HepG2 (cell line): ENCODE measurements around the gene JAG1. TPM values are rescaled to one million over a fixed set of nuclear protein-coding genes. Genes with fewer than 3 reads are reported as not detected.

ENCODE experiments used
- ADNP ChIP-seq: sonication (generic); formaldehyde crosslinking; IDR thresholded peaks from 2 replicates; pipeline ENCODE4 v1.4.0; 2020; ENCODE audit warnings: missing genetic modification reagents
- AHR ChIP-seq: IDR thresholded peaks from 2 replicates; pipeline ENCODE4 v1.6.1; 2018; ENCODE audit warnings: missing genetic modification reagents, missing compliant biosample characterization
- FOXO1 ChIP-seq: sonication (generic); formaldehyde crosslinking; IDR thresholded peaks from 2 replicates; pipeline ENCODE4 v1.4.0; 2020; ENCODE audit warnings: missing genetic modification reagents
- FOXP1 ChIP-seq, 2 experiments: fragments of 450-650 bp in 1 of 2; IDR thresholded peaks; 2 replicates each; pipeline ENCODE4 v1.6.1; 2017 to 2018; ENCODE audit warnings: antibody characterized with exemption in 1 of 2
- RARA ChIP-seq: IDR thresholded peaks from 2 replicates; pipeline ENCODE4 v1.6.1; 2016; ENCODE audit warnings: missing genetic modification reagents, missing compliant biosample characterization
- REL ChIP-seq: sonication (generic); formaldehyde crosslinking; conservative IDR thresholded peaks from 2 replicates; pipeline ENCODE4 v1.8.0; 2022; ENCODE audit warnings: mild to moderate bottlenecking, missing genetic modification reagents, moderate library complexity
- SYNCRIP ChIP-seq: fragments of 200-400 bp; formaldehyde crosslinking; IDR thresholded peaks from 2 replicates; pipeline ENCODE4 v1.6.1; 2018; ENCODE audit warnings: mild to moderate bottlenecking, low read depth, low read length; ENCODE audit not compliant: insufficient read depth
- TBX3 ChIP-seq: fragments of 450-650 bp; IDR thresholded peaks from 2 replicates; pipeline ENCODE4 v1.6.1; 2017; ENCODE audit warnings: antibody characterized with exemption, mild to moderate bottlenecking, inconsistent platforms, borderline replicate concordance
- TSC22D2 ChIP-seq: sonication (generic); formaldehyde crosslinking; IDR thresholded peaks from 2 replicates; pipeline ENCODE4 v1.5.1; 2020; ENCODE audit warnings: missing genetic modification reagents, mild to moderate bottlenecking, borderline replicate concordance
- YY1 ChIP-seq: IDR thresholded peaks from 2 replicates; pipeline ENCODE4 v1.6.1; 2011; ENCODE audit warnings: low read length, low read depth, moderate library complexity, mild to moderate bottlenecking; ENCODE audit not compliant: insufficient read depth, insufficient replicate concordance
- ZBTB7B ChIP-seq: sonication (generic); formaldehyde crosslinking; IDR thresholded peaks from 2 replicates; pipeline ENCODE4 v1.4.0; 2020; ENCODE audit warnings: missing genetic modification reagents
- ZMYM2 ChIP-seq: sonication (generic); formaldehyde crosslinking; IDR thresholded peaks from 2 replicates; pipeline ENCODE4 v1.8.0; 2022; ENCODE audit warnings: mild to moderate bottlenecking, missing genetic modification reagents
- ZNF207 ChIP-seq: fragments of 450-650 bp; IDR thresholded peaks from 2 replicates; pipeline ENCODE4 v1.6.1; 2016; ENCODE audit warnings: antibody characterized with exemption, borderline replicate concordance
- ZNF331 ChIP-seq: sonication (generic); formaldehyde crosslinking; IDR thresholded peaks from 2 replicates; pipeline ENCODE4 v1.4.0; 2020; ENCODE audit warnings: missing genetic modification reagents
- ZSCAN31 ChIP-seq: sonication (generic); formaldehyde crosslinking; IDR thresholded peaks from 2 replicates; pipeline ENCODE4 v1.5.0; 2020; ENCODE audit warnings: low read depth, mild to moderate bottlenecking, missing genetic modification reagents
- polyA plus RNA-seq, 8 experiments: library from polyadenylated mRNA; depleted of rRNA in 3 of 8; stranded (reverse) in 7 of 8; unstranded in 1 of 8; fragments of >200 nt; fragmentation: Illumina TruSeq in 4 of 8; extraction: Trizol in 4 of 8; gene quantifications; 2 replicates each; pipeline versions ENCODE4 v1.2.1 to v1.2.3, GENCODE V29; 2011 to 2016; ENCODE audit warnings: low read depth in 4 of 8, missing spikeins in 1 of 8, mixed read lengths in 1 of 8; ENCODE audit not compliant: insufficient read depth in 1 of 8
- total RNA-seq, 5 experiments: library from RNA; depleted of rRNA; stranded (reverse); fragments of >200 nt; fragmentation: Illumina TruSeq; extraction: Trizol; gene quantifications; 2 replicates each; pipeline ENCODE4 v1.2.3, GENCODE V29; 2016; ENCODE audit warnings: low read depth in 1 of 5
- TF ChIP-seq, protein P1 (sequence below): sonication (generic); formaldehyde crosslinking; IDR thresholded peaks from 2 replicates; pipeline ENCODE4 v1.4.0; 2020; ENCODE audit warnings: missing genetic modification reagents
- TF ChIP-seq, protein P2 (sequence below): sonication (generic); formaldehyde crosslinking; IDR thresholded peaks from 2 replicates; pipeline ENCODE4 v1.5.0; 2020; ENCODE audit warnings: mild to moderate bottlenecking, missing genetic modification reagents, moderate library complexity
- TF ChIP-seq, protein P3 (sequence below): sonication (generic); formaldehyde crosslinking; IDR thresholded peaks from 2 replicates; pipeline ENCODE4 v1.8.0; 2023; ENCODE audit warnings: mild to moderate bottlenecking, missing genetic modification reagents
- TF ChIP-seq, protein P4 (sequence below): sonication (generic); formaldehyde crosslinking; IDR thresholded peaks from 2 replicates; pipeline ENCODE4 v1.4.0; 2020; ENCODE audit warnings: missing genetic modification reagents
- TF ChIP-seq, protein P5 (sequence below): sonication (generic); formaldehyde crosslinking; IDR thresholded peaks from 2 replicates; pipeline ENCODE4 v1.4.0; 2020; ENCODE audit warnings: missing genetic modification reagents; ENCODE audit errors: not compliant biosample characterization

The JAG1 gene
- total and polyA plus RNA-seq, 2 of the 13 experiments (the other 11 are each of a cell fraction or from before 2014, with no cell fraction given) = 47.1 to 56.3 TPM

DNA sequence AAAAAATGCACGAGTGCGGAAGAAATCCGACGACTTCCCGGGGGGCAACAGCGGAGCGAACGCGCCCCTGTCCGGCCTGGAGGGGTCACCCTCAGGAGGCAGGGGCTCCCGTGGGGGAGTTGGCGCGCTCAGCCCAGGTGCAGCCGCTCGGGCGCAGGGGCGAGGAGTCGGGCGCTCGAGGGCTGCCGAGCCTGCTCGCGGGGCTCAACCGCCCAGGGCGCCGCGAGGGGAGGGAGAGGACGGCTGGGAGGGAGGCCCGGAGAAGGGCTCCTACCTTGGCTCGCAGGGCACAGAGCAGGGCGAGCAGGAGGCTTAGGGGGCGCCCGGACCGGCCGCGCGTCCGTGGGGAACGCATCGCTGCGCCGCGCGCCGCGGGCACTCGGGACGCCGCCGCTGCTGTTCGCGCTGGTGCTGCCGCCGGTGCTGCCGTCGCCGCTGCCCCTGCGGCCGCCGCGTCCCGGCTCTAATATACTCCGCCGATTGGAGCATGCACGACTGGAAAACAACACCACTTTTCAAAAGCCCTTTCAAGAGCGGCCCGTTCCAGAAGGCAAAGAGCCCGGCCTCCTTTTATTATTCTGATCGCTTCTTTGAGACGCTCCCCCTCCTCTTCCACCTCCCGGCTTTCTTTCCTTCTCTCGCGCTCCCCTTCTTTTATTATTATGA lies 490 bp downstream of the JAG1 start (continued):
- TF ChIP-seq, protein P1, sequence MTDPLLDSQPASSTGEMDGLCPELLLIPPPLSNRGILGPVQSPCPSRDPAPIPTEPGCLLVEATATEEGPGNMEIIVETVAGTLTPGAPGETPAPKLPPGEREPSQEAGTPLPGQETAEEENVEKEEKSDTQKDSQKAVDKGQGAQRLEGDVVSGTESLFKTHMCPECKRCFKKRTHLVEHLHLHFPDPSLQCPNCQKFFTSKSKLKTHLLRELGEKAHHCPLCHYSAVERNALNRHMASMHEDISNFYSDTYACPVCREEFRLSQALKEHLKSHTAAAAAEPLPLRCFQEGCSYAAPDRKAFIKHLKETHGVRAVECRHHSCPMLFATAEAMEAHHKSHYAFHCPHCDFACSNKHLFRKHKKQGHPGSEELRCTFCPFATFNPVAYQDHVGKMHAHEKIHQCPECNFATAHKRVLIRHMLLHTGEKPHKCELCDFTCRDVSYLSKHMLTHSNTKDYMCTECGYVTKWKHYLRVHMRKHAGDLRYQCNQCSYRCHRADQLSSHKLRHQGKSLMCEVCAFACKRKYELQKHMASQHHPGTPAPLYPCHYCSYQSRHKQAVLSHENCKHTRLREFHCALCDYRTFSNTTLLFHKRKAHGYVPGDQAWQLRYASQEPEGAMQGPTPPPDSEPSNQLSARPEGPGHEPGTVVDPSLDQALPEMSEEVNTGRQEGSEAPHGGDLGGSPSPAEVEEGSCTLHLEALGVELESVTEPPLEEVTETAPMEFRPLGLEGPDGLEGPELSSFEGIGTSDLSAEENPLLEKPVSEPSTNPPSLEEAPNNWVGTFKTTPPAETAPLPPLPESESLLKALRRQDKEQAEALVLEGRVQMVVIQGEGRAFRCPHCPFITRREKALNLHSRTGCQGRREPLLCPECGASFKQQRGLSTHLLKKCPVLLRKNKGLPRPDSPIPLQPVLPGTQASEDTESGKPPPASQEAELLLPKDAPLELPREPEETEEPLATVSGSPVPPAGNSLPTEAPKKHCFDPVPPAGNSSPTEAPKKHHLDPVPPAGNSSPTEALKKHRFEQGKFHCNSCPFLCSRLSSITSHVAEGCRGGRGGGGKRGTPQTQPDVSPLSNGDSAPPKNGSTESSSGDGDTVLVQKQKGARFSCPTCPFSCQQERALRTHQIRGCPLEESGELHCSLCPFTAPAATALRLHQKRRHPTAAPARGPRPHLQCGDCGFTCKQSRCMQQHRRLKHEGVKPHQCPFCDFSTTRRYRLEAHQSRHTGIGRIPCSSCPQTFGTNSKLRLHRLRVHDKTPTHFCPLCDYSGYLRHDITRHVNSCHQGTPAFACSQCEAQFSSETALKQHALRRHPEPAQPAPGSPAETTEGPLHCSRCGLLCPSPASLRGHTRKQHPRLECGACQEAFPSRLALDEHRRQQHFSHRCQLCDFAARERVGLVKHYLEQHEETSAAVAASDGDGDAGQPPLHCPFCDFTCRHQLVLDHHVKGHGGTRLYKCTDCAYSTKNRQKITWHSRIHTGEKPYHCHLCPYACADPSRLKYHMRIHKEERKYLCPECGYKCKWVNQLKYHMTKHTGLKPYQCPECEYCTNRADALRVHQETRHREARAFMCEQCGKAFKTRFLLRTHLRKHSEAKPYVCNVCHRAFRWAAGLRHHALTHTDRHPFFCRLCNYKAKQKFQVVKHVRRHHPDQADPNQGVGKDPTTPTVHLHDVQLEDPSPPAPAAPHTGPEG = peak; percentile 32; the same call in 1 of the 2 replicates
- TF ChIP-seq FOXO1 (CRISPR knock-in tag) = no peak
- TF ChIP-seq ZNF207 = no peak
- TF ChIP-seq, protein P2, sequence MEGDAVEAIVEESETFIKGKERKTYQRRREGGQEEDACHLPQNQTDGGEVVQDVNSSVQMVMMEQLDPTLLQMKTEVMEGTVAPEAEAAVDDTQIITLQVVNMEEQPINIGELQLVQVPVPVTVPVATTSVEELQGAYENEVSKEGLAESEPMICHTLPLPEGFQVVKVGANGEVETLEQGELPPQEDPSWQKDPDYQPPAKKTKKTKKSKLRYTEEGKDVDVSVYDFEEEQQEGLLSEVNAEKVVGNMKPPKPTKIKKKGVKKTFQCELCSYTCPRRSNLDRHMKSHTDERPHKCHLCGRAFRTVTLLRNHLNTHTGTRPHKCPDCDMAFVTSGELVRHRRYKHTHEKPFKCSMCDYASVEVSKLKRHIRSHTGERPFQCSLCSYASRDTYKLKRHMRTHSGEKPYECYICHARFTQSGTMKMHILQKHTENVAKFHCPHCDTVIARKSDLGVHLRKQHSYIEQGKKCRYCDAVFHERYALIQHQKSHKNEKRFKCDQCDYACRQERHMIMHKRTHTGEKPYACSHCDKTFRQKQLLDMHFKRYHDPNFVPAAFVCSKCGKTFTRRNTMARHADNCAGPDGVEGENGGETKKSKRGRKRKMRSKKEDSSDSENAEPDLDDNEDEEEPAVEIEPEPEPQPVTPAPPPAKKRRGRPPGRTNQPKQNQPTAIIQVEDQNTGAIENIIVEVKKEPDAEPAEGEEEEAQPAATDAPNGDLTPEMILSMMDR (CRISPR knock-in tag) = peak; percentile 22; the same call in 1 of the 2 replicates
- no peak for TF ChIP-seq TSC22D2 (CRISPR knock-in tag)
- TF ChIP-seq, protein P3, sequence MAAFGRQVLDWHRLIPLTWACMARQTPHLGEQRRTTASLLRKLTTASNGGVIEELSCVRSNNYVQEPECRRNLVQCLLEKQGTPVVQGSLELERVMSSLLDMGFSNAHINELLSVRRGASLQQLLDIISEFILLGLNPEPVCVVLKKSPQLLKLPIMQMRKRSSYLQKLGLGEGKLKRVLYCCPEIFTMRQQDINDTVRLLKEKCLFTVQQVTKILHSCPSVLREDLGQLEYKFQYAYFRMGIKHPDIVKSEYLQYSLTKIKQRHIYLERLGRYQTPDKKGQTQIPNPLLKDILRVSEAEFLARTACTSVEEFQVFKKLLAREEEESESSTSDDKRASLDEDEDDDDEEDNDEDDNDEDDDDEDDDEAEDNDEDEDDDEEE (CRISPR knock-in tag) = no peak
- 0 out of 2 replicates have a peak, but pooled peaks have one; percentile 18 for TF ChIP-seq REL
- no peak for TF ChIP-seq ADNP (CRISPR knock-in tag)
- TF ChIP-seq ZSCAN31 (CRISPR knock-in tag) = no peak
- peak; percentile 43; the same call in 1 of the 2 replicates for TF ChIP-seq ZMYM2 (CRISPR knock-in tag)
- no peak for TF ChIP-seq FOXP1 (IDR thresholded peaks at IDR 0.05)
- no peak for TF ChIP-seq FOXP1 (CRISPR knock-in tag; IDR thresholded peaks at IDR 0.05)
- TF ChIP-seq SYNCRIP = no peak
- TF ChIP-seq AHR = no peak; the same call in 1 of the 2 replicates
- no peak for TF ChIP-seq TBX3
- TF ChIP-seq ZBTB7B = no peak
- TF ChIP-seq ZNF331 (CRISPR knock-in tag) = 0 out of 2 replicates have a peak, but pooled peaks have one; percentile 38
- TF ChIP-seq RARA (CRISPR knock-in tag) = peak; percentile 6; the same call in 1 of the 2 replicates
- TF ChIP-seq, protein P4, sequence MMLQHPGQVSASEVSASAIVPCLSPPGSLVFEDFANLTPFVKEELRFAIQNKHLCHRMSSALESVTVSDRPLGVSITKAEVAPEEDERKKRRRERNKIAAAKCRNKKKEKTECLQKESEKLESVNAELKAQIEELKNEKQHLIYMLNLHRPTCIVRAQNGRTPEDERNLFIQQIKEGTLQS (CRISPR knock-in tag) = 0 out of 2 replicates have a peak, but pooled peaks have one; percentile 5
- TF ChIP-seq YY1 = peak; percentile 16
- TF ChIP-seq, protein P5, sequence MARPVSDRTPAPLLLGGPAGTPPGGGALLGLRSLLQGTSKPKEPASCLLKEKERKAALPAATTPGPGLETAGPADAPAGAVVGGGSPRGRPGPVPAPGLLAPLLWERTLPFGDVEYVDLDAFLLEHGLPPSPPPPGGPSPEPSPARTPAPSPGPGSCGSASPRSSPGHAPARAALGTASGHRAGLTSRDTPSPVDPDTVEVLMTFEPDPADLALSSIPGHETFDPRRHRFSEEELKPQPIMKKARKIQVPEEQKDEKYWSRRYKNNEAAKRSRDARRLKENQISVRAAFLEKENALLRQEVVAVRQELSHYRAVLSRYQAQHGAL (CRISPR knock-in tag) = no peak
